B cell (primary cell): ENCODE measurements around the gene TMEM108. TPM values are rescaled to one million over a fixed set of nuclear protein-coding genes. Genes with fewer than 3 reads are reported as not detected.

Experiments
- ATAC-seq: fragments of 200-7000 bp; cut with Tn5 transposase; one replicate; pipeline ENCODE4 v1.10.0; 2021; ENCODE audit warnings: low read depth, mild to moderate bottlenecking, moderate number of reproducible peaks, moderate library complexity
- CTCF ChIA-PET: fragments of 350-600 bp; sonication (Branson Sonifier 250); formaldehyde crosslinking; loops from one replicate; lab custom pipeline; 2021; ENCODE audit warnings: antibody characterized with exemption, inconsistent platforms; lab: Charles Lee
- POLR2A ChIA-PET: fragments of 350-600 bp; sonication (Branson Sonifier 250); formaldehyde crosslinking; loops from one replicate; lab custom pipeline; 2021; ENCODE audit warnings: antibody characterized with exemption; lab: Charles Lee
- DNase-seq: peaks from one replicate; pipeline ENCODE4 v3.0.0; 2013
- H2AFZ ChIP-seq: 2 replicates; pipeline ENCODE4 v1.6.1; 2012; ENCODE audit warnings: mild to moderate bottlenecking, low read depth, low read length; ENCODE audit not compliant: insufficient read depth, poor library complexity, severe bottlenecking
- H3K27ac ChIP-seq, 2 donors: 1 replicate in 1 of 2; 2 replicates in 1 of 2; pipeline ENCODE4 v1.5.1; 2012 to 2013; ENCODE audit warnings: low read length in 2 of 2, mild to moderate bottlenecking in 2 of 2, moderate library complexity in 1 of 2
- H3K27me3 ChIP-seq, 4 experiments: fragments of 200-600 bp in 1 of 4; sonication (generic) in 1 of 4; replicated peaks in 1 of 4; 1 replicate in 2 of 4; 2 replicates in 2 of 4; pipeline versions ENCODE4 v1.6.1 to v1.7.0; 2013 to 2016; ENCODE audit warnings: low read length in 3 of 4, mild to moderate bottlenecking in 2 of 4, mixed read lengths in 1 of 4, moderate library complexity in 1 of 4; ENCODE audit not compliant: insufficient read depth in 4 of 4, control insufficient read depth in 3 of 4; ENCODE audit errors: control extremely low read depth in 1 of 4
- H3K36me3 ChIP-seq, 2 experiments: replicated peaks in 1 of 2; 1 replicate in 1 of 2; 2 replicates in 1 of 2; pipeline versions ENCODE4 v1.6.1 to v1.7.1; 2013; ENCODE audit warnings: low read length in 1 of 2; ENCODE audit not compliant: insufficient read depth in 2 of 2, control insufficient read depth in 1 of 2; ENCODE audit errors: control extremely low read depth in 1 of 2, extremely low read depth in 1 of 2
- H3K4me1 ChIP-seq, 2 donors: fragments of 200-600 bp in 1 of 2; sonication (generic) in 1 of 2; 1 replicate in 1 of 2; 2 replicates in 1 of 2; pipeline versions ENCODE4 v1.5.1 to v1.6.1; 2013 to 2017; ENCODE audit warnings: low read length in 2 of 2; ENCODE audit not compliant: control insufficient read depth in 2 of 2, insufficient read depth in 2 of 2
- H3K4me2 ChIP-seq: replicated peaks from 2 replicates; pipeline ENCODE3; 2012; ENCODE audit warnings: mild to moderate bottlenecking, low read depth, low read length; ENCODE audit not compliant: poor library complexity, severe bottlenecking
- H3K4me3 ChIP-seq, 5 experiments: fragments of 200-600 bp in 1 of 5; sonication (generic) in 1 of 5; 1 replicate in 3 of 5; 2 replicates in 2 of 5; pipeline versions ENCODE4 v1.5.1 to v1.7.0; 2011 to 2016; ENCODE audit warnings: low read length in 4 of 5, mild to moderate bottlenecking in 4 of 5, low read depth in 2 of 5, control low read depth in 1 of 5, moderate library complexity in 1 of 5; ENCODE audit not compliant: insufficient read depth in 1 of 5; ENCODE audit errors: control extremely low read depth in 1 of 5, extremely low read depth in 1 of 5
- H3K79me2 ChIP-seq: fragments of 200-600 bp; sonication (generic); one replicate; pipeline ENCODE4 v1.6.0; 2016; ENCODE audit warnings: low read length; ENCODE audit not compliant: control insufficient read depth, insufficient read depth
- H3K9ac ChIP-seq: fragments of 200-600 bp; sonication (generic); 2 replicates; pipeline ENCODE4 v1.6.1; 2017; ENCODE audit warnings: mild to moderate bottlenecking, low read length, moderate library complexity
- H3K9me3 ChIP-seq, 3 donors: one replicate each; pipeline versions ENCODE4 v1.6.1 to v1.7.1; 2013; ENCODE audit warnings: low read length in 2 of 3; ENCODE audit not compliant: control insufficient read depth in 2 of 3, insufficient read depth in 1 of 3; ENCODE audit errors: control extremely low read depth in 1 of 3
- H4K20me1 ChIP-seq: 2 replicates; pipeline ENCODE4 v1.6.0; 2012; ENCODE audit warnings: mild to moderate bottlenecking, low read length; ENCODE audit not compliant: insufficient read depth, control insufficient read depth, poor library complexity, severe bottlenecking
- H3K27ac Mint-ChIP-seq: one replicate; pipeline ENCODE4 v1.8.0; 2021; ENCODE audit warnings: mixed read lengths
- H3K27me3 Mint-ChIP-seq: one replicate; pipeline ENCODE4 v1.8.0; 2021; ENCODE audit warnings: mixed read lengths
- H3K4me1 Mint-ChIP-seq: one replicate; pipeline ENCODE4 v1.8.0; 2021; ENCODE audit warnings: mixed read lengths
- H3K4me3 Mint-ChIP-seq: one replicate; pipeline ENCODE4 v1.8.0; 2021; ENCODE audit warnings: mixed read lengths
- H3K9me3 Mint-ChIP-seq: one replicate; pipeline ENCODE4 v1.8.0; 2022; ENCODE audit warnings: mixed read lengths; ENCODE audit not compliant: insufficient read depth
- EZH2 ChIP-seq: IDR thresholded peaks from 2 replicates; pipeline ENCODE4 v1.6.1; 2012; ENCODE audit warnings: borderline replicate concordance, low read depth, mild to moderate bottlenecking, moderate library complexity, low read length; ENCODE audit not compliant: insufficient read depth, poor library complexity, severe bottlenecking
- WGBS: methylation state at CpG from one replicate; pipeline ENCODE4 v1.1.5; 2013; ENCODE audit warnings: missing lambda C conversion rate; ENCODE audit not compliant: insufficient coverage; 5-methylcytosine and 5-hydroxymethylcytosine counted together
- intact Hi-C: fragments of 100-400 bp; cut with micrococcal nuclease; formaldehyde crosslinking; loops from one replicate; pipeline ENCODE4 v1.10.0; 2022
- polyA plus RNA-seq: library from polyadenylated mRNA; depleted of rRNA; stranded (reverse); fragments of >200 nt; gene quantifications from 2 replicates; pipeline ENCODE4 v1.2.3, GENCODE V29; 2012
- total RNA-seq, 2 donors: library from RNA; stranded (reverse); fragments of 120-200 nt in 1 of 2; gene quantifications; 1 replicate in 1 of 2; 2 replicates in 1 of 2; pipeline versions ENCODE4 v1.2.3 to v1.2.4, GENCODE V29; 2013 to 2022
- TF ChIP-seq, protein P1 (sequence below): fragments of 200-600 bp; IDR thresholded peaks from one replicate; pipeline ENCODE4 v1.8.0; 2022; ENCODE audit warnings: antibody characterized with exemption, mild to moderate bottlenecking

Gene TMEM108
- total and polyA plus RNA-seq, 2 donors (not counting 1 experiment from before 2014, with no cell fraction given), result not detected

DNA sequence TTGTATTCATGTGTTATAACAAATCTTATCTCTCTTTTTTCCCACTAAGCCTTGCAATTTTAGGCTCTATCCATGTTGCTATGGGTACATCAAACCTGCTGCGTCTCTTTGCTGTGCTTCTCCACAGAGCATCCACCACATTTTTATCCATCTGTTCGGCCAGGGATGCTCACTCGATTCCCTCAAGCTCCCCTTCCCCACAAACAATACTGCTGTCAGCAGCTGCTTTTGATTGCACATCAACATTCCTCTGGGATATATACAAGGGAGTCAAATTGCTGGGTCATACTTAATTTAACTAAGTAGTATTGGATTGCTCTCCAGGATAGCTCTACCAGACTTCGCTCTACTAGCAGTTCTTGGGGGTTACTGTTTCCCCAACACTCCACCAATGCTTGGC, 36.8 kb downstream of the TMEM108 start:
- POLR2A ChIA-PET, result no interaction called here
- Histone ChIP-seq H2AFZ (no peak overlapping the region), H3K27ac (no peak overlapping the region), H3K4me1 (no peaks in the 10 kb centered on the region), H3K27me3 (peaks cover 0 to 11% (median 0%) of the 10 kb centered on the region in 4 experiments), H3K79me2 (no peaks in the 10 kb centered on the region), H3K36me3 (no peaks in the 10 kb centered on the region), H3K4me3 (no peak overlapping the region), H4K20me1 (no peaks in the 10 kb centered on the region), H3K9me3 (peaks cover 0 to 1% (median 0%) of the 10 kb centered on the region in 3 donors), H3K9ac (no peak overlapping the region), H3K4me2 (no peak overlapping the region)
- Mint-ChIP-seq H3K4me3 (no peak overlapping the region), H3K9me3 (no peaks in the 10 kb centered on the region), H3K27ac (no peak overlapping the region), H3K4me1 (no peaks in the 10 kb centered on the region), H3K27me3 (peaks cover 20% of the 10 kb centered on the region)
- 100% methylated on average over 1 of the region's 4 CpGs for WGBS
- TF ChIP-seq EZH2, result no peak
- TF ChIP-seq, protein P1, sequence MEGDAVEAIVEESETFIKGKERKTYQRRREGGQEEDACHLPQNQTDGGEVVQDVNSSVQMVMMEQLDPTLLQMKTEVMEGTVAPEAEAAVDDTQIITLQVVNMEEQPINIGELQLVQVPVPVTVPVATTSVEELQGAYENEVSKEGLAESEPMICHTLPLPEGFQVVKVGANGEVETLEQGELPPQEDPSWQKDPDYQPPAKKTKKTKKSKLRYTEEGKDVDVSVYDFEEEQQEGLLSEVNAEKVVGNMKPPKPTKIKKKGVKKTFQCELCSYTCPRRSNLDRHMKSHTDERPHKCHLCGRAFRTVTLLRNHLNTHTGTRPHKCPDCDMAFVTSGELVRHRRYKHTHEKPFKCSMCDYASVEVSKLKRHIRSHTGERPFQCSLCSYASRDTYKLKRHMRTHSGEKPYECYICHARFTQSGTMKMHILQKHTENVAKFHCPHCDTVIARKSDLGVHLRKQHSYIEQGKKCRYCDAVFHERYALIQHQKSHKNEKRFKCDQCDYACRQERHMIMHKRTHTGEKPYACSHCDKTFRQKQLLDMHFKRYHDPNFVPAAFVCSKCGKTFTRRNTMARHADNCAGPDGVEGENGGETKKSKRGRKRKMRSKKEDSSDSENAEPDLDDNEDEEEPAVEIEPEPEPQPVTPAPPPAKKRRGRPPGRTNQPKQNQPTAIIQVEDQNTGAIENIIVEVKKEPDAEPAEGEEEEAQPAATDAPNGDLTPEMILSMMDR, result no peak
- intact Hi-C loops, result no loop called here
- ATAC-seq (no peak), DNase-seq (no peak)
- CTCF ChIA-PET, result no interaction called here

DNA sequence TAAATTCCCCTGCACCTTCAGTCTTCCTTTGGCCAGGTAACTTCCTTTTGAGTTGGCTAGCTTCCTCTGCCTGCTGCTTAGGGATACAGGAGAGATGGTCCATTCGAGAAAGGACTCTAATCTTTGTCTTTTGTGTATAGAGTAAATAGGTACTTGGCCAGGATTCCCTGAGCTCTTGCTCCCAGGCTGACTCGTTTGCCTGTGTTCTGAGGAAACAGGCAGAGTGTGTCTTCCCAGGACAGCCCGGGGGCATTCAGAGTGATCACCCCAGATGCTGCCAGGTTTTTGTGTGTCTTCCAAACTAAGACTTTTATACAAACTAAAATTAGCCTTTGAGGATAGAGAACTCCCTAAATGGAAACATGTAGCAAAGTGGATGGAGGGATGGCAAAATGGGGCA, 39.5 kb downstream of the TMEM108 start:
- no peak overlapping the region for H3K4me3 Mint-ChIP-seq
- ChIA-PET CTCF (no interaction called here), POLR2A (no interaction called here)
- peaks cover 24% of the 10 kb centered on the region for H3K27me3 Mint-ChIP-seq
- WGBS, result 90% methylated on average over 2 of the region's 3 CpGs
- Histone ChIP-seq H4K20me1 (no peaks in the 10 kb centered on the region), H3K9me3 (no peaks in the 10 kb centered on the region), H3K27me3 (peaks cover 0 to 11% (median 0%) of the 10 kb centered on the region in 4 experiments), H3K36me3 (no peaks in the 10 kb centered on the region), H2AFZ (no peak overlapping the region), H3K4me1 (no peaks in the 10 kb centered on the region), H3K4me3 (no peak overlapping the region), H3K27ac (no peak overlapping the region), H3K79me2 (no peaks in the 10 kb centered on the region), H3K4me2 (no peak overlapping the region), H3K9ac (no peak overlapping the region)
- no peak overlapping the region for H3K27ac Mint-ChIP-seq
- intact Hi-C loops, result no loop called here
- H3K9me3 Mint-ChIP-seq, result peaks cover 8% of the 10 kb centered on the region
- DNase-seq (no peak), ATAC-seq (no peak)
- H3K4me1 Mint-ChIP-seq, result no peaks in the 10 kb centered on the region
- TF ChIP-seq, protein P1, result no peak
- no peak for TF ChIP-seq EZH2
